GM21528 (cell line): ENCODE measurements around the gene PDE4D.
"Not testable (repeated sequence)": the region's sequence is repeated elsewhere in the genome, so short reads cannot be mapped to it uniquely, and the experiment has no call there.

ENCODE experiments used
- ATAC-seq: cut with Tn5 transposase; IDR thresholded peaks from one replicate; pipeline ENCODE4 v1.9.1; 2021; ENCODE audit warnings: mild to moderate bottlenecking, moderate library complexity; ENCODE audit not compliant: unreplicated experiment, low FRiP score

The PDE4D gene

DNA sequence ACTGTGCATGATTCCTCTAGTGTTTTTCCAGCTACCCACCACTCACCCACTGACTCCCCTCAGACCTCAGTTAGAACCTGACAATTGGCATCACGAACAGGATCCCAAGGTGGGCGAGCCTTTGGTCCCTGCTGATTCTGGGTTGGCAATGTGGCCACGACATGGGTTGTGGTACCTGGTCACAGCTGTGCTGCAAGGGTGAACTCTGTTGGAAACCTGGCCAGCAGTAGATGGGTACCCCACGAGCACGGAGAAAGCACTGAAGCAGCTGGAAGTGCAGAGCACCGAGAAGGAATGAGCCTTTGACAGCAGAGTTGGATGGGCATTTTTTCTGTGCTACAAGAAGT lies 180.1 kb downstream of the PDE4D start:
- ATAC-seq = no peak

DNA sequence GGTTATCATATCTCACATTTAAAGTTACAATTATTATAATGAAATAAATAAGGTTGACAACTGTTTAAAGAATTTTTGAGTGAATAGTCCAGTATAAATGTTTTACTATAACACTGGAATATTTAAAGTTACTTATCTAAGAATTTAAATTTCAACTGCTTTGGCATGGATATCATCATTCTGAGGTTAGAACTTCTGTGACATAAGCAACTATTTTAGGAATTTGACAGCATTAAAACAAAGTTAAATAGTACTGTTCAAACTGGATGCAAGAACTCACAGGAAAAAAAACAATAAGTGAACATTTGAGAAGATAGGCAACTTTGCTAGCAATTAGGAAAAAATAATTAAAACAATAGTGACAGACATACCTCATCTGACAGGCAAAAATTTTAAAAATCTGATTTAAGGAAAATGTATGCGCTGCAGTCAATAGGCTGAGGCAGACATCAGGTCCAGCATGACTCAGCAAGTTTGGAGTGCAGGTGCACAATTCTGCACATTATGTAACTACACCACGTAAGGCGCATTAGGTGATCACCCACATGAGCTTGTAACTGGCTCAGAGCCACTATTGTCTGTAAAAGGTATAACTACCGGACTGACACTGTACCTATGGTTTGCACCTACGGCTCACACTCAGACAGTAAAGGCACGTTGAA lies 180.6 kb downstream of the PDE4D start:
- no peak for ATAC-seq

DNA sequence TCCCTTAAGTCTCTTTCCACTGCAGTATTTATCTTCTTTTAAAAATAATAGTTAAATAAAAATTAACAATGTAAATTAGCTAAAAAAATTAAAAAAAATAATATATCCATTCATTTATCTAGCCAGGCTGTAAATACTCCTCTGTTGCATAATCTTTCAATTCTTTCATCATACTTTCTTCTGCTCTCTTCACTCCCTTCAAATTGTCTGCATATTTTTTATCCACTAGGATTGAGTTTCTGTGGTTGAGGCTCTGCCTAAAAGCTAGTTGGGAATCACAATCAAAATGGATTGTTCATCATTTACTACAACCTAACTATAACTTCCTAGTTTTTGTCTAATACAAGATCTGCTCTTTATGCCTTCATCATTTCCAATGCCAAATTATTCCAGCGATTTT lies 182.2 kb downstream of the PDE4D start:
- ATAC-seq = no peak

DNA sequence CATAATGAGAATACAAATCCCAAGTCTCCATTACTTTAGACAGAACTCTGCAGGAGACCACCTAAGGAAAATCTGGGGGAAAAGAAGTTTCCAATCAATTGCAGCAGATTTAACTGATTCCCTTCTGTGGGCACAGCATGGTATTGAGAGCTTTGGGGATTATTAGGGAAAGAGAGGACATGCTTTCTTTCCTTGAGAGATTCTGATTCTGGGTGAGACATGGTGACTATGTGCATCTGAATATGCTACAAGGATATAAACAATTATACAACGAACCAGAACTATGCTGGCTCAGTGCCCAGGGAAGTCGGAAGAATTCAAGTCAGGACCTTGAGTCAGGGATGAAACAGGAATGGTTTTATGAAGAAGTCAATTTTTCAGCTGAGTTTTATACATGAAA lies 183.7 kb downstream of the PDE4D start:
- ATAC-seq = no peak

DNA sequence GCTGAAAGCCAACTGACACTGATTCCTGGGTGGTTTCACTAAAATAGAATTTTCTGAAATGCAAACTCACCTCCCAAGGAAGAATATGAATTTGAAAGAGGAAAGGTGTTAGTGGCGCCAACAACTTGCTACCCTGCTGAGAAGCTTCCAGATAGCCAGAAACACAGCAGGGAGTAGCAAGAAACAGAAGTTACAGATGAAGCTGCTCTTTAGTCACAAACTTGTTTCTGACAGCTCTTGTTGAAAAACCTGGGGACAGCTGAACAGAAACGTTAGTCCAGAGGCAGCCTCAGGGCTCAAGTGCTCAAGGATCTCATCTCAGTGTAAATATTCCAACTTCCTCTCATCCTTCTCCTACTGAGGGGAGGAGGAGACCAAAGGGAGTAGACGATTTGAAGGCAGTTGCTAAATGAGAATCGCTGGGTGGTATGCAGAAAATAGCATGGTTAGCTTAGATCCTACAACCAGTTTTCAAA lies 184.1 kb downstream of the PDE4D start:
- no peak for ATAC-seq

DNA sequence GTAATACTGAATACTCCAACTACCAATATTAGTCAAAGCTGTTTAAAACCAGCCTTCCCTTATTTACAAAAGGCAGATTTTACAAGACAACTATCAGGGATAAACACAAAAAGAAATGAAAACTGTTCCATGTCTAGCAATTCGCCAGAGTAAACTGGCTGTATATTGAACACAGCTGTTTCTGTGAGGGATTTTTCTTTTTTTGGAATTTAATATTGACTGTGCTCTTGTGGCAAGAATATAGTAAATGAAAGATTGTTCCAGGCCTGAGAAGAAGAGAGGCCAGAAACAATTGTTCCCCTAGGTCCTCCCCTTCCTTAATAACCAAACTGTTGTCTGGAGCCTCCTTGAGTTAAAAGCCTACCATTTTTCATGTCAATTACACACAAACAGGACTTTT lies 188.6 kb downstream of the PDE4D start:
- ATAC-seq = no peak

DNA sequence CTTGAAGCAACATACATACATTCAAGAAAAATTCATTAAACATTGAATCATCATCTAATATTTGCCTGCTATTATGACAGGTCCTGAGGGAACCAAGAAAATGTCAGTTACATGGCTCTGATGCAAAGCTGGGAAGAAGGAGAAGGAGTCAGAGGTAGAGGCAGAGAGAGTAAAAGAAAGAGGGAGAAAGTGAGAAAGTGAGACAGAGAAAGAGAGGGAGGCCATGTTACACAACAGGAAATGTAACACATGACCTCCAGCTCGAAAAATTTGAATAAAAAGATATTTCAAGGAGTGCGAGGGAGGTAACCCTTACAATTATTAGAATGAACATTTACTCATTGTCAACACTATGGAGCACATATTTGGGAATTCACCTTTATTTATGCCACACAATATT lies 189.7 kb downstream of the PDE4D start:
- ATAC-seq = no peak

DNA sequence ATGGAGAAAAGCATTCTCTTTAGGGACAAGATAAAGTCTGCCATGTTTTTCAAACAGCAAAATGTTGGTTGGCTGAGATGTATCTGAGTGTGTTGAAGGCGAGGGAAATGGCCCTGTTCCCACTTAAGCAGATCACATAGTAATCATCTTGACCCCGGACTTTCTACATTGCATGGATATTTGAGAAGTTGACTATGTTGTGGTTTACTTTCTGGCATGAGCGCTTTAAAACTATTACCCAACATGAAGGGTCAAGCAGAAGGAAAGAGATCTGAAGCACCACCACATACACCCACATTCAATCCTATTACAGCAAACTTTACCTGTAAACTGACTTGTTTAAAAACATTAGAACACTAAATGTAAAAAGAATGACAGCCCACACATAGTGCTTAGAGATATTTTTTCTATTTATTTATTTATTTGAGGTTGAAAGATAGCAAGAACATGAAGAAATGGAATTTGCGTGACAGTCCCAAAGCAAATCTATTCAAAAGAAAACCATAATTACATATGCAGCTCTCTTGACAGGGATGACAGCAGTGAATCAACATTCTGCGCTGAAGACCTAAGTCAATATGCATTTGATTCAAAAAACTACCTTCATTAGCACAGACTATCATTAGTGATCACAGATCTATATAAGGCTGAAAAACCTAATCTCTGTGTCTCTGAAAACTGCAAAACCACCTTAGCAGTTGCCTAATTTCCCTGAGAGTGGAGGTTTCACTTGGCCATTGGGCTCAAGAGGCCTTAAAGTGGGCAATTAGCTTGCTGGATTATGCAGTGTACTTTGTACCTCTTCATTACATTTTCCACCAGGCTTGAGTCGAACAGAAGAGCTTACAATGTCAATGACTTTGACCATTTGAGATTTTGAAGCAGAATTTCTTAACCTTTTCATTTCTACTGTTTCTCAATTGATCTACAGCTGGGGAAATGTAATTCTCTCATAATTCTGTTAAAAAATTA lies 195.0 kb downstream of the PDE4D start:
- no peak for ATAC-seq

DNA sequence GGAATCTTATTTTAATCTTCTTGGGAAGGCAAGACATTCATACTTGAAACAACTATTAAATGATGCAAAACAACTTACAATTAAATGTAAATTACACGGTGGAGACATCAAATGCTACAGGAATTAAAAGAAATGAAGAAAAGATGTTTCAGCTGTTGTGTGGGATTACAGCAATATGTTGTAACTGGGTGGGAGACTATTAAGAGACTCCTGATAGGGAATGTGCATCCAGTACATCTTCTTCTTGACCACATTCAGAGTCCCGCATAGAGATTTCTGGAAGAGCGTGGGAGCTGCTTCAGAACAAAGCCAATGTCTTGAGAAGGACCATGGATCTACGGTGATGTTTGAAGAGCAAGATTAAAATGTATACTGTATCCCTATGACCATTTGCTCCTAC lies 199.1 kb downstream of the PDE4D start:
- no peak for ATAC-seq

DNA sequence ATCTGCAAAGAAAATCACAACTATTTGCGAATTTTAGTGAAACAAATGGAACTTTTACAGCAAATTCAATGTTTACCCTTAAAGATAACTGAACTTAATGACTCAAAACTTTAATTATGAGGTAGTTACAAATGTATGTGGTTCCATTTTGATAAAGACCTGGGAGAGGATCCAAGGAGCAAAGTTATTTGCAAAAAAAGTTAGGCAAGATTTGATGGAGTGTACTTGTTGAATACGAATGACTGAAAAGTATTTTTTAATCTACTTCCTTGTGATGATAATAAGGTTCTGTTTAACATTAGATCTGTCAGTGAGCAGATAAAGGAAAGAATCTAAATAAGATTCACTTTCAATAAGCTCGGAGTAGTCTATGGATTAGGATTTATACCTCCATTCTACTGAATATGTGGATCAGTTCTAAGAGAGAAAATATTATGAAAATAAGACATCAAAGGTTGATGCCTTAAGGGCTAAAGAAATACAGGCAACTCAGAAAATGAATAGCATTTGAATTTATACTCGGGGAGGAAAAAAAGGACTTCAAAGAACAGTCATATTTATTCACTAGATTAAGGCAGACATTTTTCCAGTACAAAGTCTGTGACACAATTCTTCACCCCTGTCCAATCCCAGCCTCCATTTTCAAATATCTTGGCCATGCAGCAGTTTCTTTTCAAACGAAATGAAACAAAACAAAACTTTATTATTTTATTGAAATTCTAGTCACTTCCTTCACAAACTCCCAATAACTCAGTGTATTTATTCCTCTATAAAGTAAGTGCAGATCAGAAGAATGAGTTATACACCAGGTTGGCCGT lies 199.8 kb downstream of the PDE4D start:
- no peak for ATAC-seq

DNA sequence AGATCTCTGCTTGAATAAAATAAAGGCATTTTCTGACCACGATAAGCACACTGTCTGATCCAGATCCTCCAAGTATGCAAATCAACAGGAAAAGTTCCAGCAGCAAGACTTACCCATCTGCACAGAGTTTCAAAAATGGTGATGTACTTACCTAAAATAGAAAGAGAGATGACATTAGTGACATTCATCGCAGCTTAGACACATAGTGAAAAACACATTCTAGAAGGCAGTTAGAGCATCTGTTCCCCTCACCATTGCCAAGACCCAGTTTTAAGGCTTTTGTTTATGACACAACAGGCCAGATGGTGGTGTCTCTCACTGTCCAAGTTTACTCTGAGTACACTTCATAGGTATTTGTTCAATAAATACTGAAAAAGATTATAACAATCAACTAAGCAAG lies 207.7 kb downstream of the PDE4D start:
- no peak for ATAC-seq

DNA sequence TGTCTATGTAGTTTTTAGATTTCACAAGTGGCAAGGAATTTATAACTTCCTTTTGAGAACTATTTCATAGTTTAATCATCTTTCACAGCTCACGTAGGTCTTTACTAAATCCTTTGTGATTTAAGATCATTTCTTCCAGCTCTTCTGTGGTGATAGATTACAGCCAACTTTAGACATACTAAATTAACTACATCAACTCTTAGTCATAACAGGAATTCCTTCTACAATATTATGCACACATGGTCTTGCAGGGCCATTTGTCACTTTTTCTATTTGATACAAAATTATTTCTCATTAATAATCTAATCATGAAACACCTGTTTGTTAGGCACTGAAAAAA lies 208.4 kb downstream of the PDE4D start:
- ATAC-seq = no peak

DNA sequence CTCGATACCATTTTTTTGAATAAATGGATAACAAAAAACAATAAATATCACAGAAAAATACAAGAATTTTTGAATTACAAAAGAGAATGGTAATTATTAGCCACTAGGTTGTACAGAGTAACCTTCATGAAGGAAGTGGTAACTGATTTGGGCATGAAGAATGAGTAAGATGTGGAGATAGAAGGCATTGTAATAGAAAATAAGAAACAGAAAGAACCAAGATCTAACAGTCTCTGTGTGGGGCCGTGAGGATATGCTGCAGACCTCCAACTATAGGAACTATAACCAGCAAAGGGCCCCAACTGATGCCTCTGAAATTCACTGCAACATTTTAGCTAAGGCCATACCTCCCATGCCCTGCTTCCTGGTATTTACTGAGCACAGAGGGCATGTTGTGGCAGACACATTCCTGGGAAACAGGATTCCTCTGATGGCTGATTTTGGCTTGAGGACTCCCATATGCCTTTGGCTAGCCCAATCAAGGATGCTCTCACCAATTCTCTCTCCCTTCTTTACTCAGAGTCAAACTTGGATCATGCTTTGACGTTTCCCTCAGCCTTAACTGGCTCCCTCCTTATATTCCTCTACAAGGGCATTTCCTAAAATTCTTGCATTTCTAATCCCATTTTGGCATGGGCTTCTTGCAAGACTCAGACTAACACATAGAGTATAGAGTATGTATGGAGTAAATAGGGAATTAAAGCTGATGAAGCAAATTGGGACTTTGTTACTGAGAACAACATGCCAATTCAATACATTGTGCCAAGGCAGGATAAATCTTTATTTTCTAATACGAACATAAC lies 208.9 kb downstream of the PDE4D start:
- peak; percentile 66 for ATAC-seq

DNA sequence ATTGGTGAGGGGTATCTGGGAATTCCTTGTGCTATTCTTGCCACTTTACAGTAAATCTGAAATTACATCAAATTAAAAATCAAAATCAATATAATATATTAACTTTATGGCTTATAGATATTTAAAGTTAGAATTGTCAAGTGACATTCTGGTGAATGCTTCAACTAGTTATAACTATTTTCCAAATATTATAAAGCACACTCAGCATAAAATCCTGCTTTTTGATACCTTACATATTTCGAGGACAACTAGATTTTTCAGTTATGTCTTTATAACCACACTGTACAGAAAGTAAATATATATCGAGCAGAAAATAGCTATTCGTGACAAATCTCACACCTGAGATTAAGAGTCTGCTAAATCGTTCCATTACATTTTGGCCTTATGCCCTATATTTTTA lies 210.2 kb downstream of the PDE4D start:
- no peak for ATAC-seq

DNA sequence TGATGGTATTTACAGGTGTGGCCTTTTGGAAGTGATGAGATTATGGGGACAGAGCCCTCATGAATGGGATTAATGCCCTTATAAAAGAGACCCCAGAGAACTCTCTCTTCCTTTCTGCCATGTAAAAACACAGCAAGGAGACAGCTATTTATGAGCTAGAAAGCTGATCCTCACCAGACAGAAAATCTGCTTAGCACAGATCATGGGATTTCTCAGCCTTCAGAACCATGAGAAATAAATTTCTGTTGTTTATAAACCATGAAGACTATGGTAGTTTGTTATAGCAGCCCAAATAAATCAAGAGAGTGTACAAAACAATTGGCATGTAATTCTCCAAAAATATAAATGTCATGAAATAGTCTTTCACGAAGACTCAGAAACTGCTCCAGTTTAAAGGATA lies 211.0 kb downstream of the PDE4D start:
- no peak for ATAC-seq

DNA sequence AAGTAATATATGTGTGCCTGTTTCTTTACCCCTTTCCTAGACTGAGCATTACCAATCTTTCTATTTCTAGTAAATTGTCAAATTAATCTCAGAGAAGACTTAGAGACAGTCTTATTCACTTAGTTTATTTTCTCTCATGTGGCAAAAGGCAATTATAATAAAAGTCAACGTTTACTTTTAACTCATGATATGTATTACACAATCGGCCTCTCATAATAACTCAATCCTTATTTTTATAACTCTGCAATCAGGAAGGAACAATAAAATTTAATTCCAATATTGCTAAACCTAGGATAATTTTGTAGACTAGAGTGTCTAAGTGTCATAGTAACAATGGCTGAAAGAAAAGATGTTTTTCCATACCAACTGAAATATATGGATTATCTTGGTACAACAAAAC lies 214.6 kb downstream of the PDE4D start:
- no peak for ATAC-seq

DNA sequence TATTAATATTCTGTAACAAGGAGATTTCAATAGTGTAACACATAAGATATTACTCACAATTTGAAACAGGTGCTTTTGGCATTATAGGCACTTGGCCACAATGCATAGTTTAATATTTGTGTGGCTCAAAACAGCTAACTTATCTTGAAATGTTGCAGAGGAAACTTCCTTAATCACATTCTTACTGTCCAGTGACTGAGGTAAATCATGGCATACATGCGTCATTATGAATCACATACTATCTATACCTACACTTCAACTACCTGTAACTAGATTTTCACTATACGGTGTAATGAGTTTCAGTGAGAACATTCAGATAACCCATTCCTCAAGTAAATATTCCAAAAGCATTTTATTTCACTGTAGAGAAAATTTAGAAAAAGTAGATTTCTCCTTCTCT lies 218.8 kb downstream of the PDE4D start:
- ATAC-seq = no peak

DNA sequence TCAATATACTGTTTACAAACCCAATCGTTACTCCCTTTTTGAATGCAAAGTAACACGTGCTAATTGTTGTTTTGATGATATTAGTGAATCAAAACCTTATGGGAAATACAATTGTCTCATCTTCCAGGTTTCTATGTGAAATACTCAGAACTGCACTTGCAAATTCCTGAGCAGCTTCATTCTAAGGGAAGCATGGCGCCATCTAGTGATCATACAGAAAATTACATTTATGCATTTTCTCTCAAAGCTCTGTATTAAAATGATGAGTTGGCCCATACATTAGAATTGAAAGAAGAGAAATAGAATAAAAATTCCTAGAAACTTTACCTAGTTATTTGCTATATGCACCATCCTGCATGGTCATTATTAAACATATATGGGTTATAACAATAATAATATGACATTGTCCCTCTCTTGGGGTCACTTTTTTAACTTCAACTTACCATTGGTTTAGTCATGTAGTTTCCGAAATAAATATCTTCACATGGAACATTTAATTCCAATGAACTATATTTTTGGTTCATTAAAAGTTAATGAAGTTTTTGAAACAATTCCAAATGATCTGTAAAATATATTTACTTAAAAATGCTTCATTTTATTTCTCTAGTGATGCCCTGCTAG lies 220.0 kb downstream of the PDE4D start:
- ATAC-seq = no peak

DNA sequence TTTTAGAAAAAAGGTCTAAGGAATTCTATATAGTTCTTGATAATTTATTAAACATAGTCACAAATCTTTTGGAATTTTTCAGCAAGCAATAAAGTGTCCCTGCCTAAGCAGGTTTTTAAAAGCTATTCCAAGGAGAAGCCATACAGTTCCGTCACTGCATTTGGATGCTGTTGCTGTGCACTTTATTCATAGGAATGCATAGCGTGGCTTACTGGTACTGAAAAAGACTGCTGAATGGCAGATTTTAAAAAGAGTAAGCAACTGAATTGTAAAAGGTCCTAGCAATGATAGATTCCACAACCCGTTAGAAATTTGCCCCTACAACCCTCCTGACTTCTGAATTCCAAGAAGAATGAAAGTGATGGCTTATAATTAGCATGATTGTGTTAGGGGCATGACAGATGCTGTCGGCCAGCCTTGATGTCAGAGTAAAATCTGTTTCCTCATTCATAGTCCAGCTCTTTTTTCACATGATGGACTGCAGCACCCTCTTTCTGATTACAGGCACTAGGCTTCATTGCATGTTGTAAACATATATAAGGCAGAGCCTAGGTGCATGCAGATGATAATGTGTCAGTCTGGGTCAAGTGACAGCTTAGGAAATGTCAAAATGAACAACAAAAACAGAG lies 227.0 kb downstream of the PDE4D start:
- no peak for ATAC-seq

DNA sequence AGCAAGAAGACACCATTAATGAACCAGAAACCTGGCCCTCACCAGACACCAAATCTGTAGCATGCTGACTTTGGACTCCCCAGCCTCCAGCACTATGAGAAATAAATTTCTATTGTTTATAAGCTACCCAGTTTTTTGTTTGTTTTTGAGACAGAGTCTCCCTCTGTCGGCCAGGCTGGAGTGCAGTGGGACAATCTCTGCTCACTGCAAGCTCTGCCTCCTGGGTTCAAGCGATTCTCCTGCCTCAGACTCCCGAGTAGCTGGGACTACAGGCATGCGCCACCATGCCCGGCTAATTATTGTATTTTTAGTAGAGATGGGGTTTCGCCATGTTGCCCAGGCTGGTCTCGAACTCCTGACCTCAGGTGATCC lies 227.7 kb downstream of the PDE4D start:
- ATAC-seq = not testable (repeated sequence)
